Measurements from ENCODE around the gene CNOT2.

GRCh38 chr12:70258605-70259403 is 15.6 kb downstream of the CNOT2 start:
- no peak for TF ChIP-seq POLR2A (IDR thresholded peaks at IDR 0.05)
- TF ChIP-seq CTCF (IDR thresholded peaks at IDR 0.05) = no peak
